Stimulated activated CD8-positive, alpha-beta memory T cell treated with anti-CD3 and anti-CD28 coated beads, Interleukin-12 subunit alpha, Interleukin-12 subunit beta, amount 100 ng/mL, for 4 hours (primary cell): Measurements from ENCODE around the gene PLD3.
"Not testable (repeated sequence)": the region's sequence is repeated elsewhere in the genome, so short reads cannot be mapped to it uniquely, and the experiment has no call there.

ENCODE experiments used
- DNase-seq: peaks from one replicate; pipeline ENCODE4 v3.0.0-alpha.2; 2020; ENCODE audit warnings: low read depth

The PLD3 gene

DNA sequence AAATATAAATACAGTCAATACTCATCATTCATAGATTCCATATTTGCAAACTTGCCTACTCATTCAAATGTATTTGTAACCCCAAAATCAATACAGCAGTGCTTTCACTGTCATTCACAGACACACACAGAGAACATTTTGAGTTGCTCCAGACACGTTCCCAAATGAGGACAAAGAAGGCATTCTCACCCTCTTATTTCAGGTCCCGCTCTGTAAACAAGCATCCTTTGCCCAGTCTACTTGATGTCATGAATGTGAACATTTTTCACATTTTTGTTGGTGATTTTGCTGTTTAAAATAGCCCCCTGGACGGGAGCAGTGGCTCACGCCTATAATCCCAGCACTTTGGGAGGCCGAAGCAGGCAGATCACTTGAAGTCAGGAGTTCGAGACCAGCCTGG, 15.8 kb upstream of the PLD3 start:
- DNase-seq = no peak

DNA sequence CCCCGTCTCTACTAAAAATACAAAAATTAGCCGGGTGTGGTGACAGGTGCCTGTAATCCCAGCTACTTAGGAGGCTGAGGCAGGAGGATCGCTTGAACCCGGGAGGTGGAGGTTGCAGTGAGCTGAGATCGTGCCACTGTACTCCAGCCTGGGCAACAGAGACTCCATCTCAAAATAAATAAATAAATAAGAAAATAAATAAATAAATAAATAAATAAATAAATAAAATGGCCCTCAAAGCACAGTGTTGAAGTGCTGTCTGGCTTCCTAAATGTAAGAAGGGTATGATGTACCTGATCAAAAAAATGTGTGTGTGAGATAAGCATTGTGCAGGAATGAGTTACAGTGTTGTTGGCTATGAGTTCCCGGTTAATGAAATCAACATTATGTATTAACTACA, 15.4 kb upstream of the PLD3 start:
- not testable (repeated sequence) for DNase-seq

DNA sequence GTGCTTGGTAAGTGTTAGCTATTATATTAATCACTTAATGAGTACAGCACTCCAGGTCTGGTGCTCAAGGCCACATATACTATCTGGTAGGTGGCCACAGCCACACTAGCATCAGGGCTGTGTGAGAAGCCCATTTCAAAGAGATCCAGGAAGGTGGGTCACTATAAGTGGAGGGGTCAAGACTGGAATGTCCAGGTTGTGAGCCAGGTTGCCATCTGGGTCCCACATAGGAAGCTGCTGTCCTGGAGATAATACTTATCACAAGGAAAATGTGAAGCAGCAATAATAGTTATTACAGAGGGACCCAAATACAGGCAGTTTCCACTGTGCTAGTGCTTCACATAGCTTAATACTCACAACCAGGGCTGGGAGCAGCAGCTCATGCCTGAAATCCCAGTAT, 13.4 kb upstream of the PLD3 start:
- no peak for DNase-seq

- DNase-seq = no peak
These were observed 12.5 kb upstream of the PLD3 start for GRCh38 chr19:40335855-40336600.

DNA sequence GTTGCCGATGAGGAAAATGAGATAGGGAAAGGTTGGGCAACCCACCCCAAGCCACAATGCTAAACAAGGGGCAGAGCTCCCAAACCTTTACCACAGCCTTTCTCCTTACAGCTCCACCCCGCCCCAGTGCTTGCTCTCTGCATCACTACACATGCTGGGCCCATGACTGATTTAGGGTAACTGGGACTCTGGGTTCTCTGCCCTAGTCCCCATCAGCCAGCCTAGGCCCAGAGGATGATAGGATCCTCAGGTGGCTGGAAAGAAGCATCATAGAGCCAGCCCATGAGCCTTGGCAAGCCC, 11.9 kb upstream of the PLD3 start:
- DNase-seq = no peak

GRCh38 chr19:40337107-40337506, 11.4 kb upstream of the PLD3 start:
- DNase-seq = no peak

- DNase-seq = no peak
These were observed 10.9 kb upstream of the PLD3 start for GRCh38 chr19:40337594-40337993.

GRCh38 chr19:40339018-40339728, 9.3 kb upstream of the PLD3 start:
- DNase-seq = no peak

DNA sequence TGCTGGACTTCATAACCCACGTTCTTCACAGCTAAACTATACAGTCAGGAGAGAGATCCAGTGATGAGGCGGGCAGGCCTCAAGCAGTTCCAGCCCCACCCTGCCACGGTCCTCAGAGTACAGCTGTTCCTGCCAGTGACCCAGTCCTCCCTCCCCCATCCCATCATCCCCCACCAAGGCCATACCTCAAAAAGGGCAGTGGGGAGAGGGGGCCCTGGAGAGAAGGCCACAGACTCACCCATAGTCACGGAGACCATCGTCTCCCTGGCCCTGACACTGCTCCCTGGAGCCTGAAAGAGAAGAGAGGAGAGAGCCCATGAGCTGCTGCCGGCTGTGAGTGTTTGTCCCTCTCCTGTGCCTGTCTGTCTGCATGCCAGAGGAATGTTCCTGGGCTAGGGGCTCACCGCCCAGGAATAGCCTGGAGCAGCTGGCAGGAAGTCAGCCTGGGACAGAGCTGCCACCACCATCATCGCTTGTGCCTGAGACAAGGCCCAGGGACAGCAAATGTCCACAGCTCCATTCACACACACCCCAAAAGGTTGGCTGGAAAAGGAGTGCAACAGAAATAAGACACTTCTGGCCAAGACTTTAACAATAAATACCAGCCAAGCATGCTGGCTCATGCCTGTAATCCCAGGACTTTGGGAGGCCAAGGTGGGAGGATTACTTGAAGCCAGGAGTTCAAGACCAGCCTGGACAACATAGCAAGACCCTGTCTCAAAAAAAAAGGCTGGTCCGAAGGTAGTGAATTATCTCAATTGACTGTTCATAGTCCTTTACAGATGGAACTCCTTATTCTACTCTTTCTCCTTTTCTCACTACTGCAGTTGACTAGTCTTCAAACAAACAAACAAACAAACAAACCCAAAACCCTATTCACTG, 6.7 kb upstream of the PLD3 start:
- no peak for DNase-seq

GRCh38 chr19:40342644-40343311, 5.7 kb upstream of the PLD3 start:
- DNase-seq = no peak

DNA sequence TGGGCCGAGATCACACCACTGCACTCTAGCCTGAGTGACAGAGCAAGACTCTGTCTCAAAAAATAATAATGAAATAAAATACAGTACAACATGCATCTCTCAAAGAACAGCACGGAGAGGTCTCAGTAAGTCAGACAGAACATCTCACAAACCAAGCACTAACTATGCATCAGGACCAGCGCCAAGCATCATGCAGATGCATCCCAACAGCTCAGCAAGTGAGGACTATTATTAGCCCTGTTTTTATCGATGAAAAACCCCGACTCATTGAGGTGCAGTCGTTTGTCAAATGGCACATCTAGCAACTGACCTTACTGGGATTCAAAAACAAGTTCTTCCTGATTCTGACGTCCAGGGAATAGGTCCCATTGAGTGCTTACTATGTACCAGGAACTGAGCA, 4.1 kb upstream of the PLD3 start:
- DNase-seq = no peak

- no peak for DNase-seq
These were observed 539 bp downstream of the PLD3 start for GRCh38 chr19:40348961-40349507.

DNA sequence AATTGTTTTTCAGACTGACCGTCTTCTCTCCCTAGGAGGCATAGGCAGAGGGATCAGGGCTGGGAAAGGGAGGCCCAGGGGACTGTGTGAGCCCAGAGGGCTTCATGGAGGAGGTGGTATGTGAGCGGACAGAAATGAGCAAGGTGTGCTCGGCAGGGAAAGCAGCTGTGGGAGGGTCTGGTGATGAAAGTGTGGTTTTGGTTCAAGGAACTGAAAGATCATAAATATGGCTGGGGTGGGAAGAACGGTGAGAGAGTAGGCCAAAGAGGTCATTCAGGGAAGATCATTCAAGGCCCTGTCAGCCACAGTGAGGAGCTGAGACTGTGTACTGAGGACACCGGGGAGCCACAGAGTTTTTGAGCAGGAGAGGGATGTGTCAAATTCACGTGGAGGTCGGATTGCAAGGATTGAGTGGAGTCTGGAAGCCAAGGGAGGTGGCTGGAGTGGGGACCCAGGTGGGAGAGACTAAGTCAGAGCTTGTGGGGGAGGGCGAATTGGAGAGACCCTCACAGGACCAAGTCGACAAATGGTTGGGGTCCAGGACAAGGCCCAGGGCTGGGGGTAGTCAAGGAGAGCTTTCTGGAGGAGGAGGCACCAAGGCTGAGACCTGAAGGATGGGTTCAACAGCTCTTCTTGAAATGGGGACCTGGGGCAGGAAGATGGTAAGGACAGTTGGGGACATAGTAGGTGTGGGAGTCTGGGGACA, 7.6 kb downstream of the PLD3 start:
- no peak for DNase-seq

DNA sequence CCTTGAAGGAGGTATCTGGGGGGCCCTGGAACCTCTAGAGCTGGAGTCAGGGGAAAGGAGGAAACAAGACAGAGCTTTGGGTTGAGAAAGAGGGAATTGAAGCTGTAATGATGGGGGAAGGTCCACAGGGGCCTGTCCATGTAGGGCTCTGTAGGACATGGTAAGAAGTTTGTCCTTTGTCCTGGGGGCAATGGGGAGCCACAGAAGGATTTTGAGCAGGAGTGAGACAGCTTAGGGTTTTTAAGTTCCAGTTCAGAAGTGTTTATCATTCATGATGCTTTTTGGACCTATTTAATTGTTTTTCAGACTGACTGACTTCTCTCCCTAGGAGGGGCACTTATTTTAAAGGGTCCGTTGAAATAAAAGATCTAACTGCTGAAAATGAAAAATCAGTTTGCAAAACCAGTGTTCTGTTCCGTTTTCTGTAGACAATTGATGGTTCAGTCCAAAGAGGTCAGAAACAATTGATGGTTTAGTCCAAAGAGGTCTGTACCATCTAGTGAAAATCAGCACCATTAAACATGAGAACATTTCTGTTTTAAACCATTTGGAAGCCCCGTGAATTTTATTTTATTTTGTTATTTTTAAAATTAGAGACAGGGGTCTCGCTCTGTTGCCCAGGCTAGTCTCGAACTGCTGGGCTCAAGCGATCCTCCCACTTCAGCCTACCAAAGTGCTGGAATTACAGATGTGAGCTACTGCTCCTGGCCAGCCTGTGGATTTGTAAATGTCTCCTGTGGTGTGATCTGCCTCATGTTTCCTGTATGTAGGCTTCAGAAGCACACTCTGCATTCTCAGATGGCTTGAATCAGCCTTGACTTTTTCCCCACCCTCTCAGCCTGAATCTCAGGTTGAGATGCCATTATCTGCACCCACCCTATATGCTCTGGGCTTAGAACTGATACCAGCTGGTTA, 8.4 kb downstream of the PLD3 start:
- DNase-seq = no peak

GRCh38 chr19:40357640-40358039, 9.1 kb downstream of the PLD3 start:
- no peak for DNase-seq

DNA sequence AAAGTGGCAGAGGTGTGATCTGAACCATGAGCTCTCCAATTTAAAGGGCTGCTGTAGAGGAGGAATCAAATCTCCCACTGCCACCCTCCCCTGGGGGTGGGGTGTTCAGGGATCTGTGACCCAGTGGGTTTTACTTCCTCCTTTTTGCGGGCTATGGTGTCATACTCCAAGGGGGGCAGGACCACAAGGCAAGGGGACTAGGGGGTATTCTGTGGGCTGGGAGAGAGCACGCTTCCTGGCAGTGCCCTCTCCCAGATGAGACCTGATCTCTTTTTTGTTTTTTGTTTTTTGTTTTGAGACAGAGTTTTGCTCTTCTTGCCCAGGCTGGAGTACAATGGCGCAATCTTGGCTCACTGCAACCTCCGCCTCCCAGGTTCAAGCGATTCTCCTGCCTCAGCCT, 10.3 kb downstream of the PLD3 start:
- DNase-seq = no peak

DNA sequence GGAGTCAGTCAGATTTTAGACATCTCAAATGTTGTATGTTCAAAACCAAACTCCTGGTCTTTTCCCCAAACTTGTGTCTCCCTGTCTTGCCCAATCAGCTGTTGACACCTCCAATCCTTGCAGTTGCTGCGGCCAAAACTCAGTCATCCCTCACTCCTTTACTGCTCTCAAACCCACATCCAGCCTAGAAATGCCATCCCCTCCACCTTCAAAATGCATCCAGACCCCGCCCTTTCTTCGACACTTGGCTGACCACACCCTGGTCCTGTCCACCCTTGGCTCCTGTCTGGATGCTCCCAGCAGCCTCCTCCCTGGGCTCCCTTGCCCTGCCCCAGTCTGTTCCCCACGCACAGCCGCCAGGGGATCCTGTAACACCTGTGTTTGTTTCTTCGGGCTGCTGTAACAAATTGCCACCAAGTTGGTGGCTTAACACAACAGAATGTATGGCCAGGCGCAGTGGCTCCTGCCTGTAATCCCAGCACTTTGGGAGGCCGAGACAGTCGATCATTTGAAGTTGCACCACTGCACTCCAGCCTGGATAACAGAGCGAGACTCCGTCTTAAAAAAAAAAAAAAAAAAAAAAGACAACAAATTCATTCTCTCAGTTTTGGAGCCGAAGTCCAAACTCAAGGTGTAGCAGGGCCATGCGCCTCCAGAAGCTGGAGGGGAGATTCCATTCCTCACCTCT, 11.7 kb downstream of the PLD3 start:
- no peak for DNase-seq

DNA sequence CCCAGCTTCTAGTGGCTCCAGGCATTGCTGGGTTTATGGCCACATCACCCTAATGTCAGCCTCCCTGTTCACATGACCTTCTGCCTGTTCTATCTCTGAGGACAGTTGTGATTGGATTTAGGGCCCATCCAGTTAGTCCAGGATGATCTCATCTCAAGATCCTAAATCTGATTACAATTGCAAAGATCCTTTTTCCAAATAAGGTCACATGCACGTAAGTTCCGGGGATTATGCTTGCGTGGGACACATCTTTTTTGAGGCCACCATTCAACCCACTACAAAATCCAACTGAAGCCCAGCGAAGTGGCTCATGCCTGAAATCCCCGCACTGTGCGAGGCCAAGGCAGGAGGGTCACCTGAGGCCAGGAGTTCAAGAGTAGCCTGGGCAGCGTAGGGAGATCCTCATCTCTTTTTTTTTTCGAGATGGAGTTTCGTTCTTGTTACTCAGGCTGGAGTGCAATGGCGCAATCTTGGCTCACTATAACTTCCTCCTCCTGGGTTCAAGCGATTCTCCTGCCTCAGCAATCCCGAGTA, 12.3 kb downstream of the PLD3 start:
- no peak for DNase-seq

GRCh38 chr19:40362160-40362559, 13.7 kb downstream of the PLD3 start:
- no peak for DNase-seq

GRCh38 chr19:40363069-40363468, 14.6 kb downstream of the PLD3 start:
- no peak for DNase-seq
